Small intestine (tissue), 7 donors: ENCODE data around the gene WASHC1. TPM values are rescaled to one million over a fixed set of nuclear protein-coding genes. Genes with fewer than 3 reads are reported as not detected.
"Not testable (repeated sequence)": the region's sequence is repeated elsewhere in the genome, so short reads cannot be mapped to it uniquely, and the experiment has no call there.

Experiments
- DNase-seq, 2 donors: peaks; one replicate each; pipeline versions ENCODE4 v3.0.0 to v3.0.0-alpha.2; 2013
- FAIRE-seq: peaks from 2 replicates; lab custom pipeline; 2012; peaks lifted over from hg19 to GRCh38; lab: Jason Lieb, UNC
- H3K27ac ChIP-seq, 3 donors: one replicate each; pipeline ENCODE4 v1.5.1; 2013; ENCODE audit warnings: low read length in 2 of 3, mild to moderate bottlenecking in 2 of 3, control low read depth in 1 of 3, inconsistent platforms in 1 of 3, low read depth in 1 of 3, moderate library complexity in 1 of 3
- H3K27me3 ChIP-seq, 3 donors: one replicate each; pipeline ENCODE4 v1.6.1; 2013; ENCODE audit warnings: low read length in 3 of 3, inconsistent platforms in 1 of 3; ENCODE audit not compliant: control insufficient read depth in 3 of 3, insufficient read depth in 3 of 3
- H3K36me3 ChIP-seq, 3 donors: one replicate each; pipeline ENCODE4 v1.6.1; 2013; ENCODE audit warnings: low read length in 3 of 3, inconsistent platforms in 1 of 3, low read depth in 1 of 3, mild to moderate bottlenecking in 1 of 3, moderate library complexity in 1 of 3; ENCODE audit not compliant: control insufficient read depth in 3 of 3, insufficient read depth in 2 of 3
- H3K4me1 ChIP-seq, 3 donors: one replicate each; pipeline ENCODE4 v1.6.1; 2013; ENCODE audit warnings: low read length in 2 of 3, inconsistent platforms in 1 of 3, low read depth in 1 of 3, mild to moderate bottlenecking in 1 of 3, moderate library complexity in 1 of 3; ENCODE audit not compliant: control insufficient read depth in 3 of 3, insufficient read depth in 2 of 3
- H3K4me3 ChIP-seq, 3 donors: one replicate each; pipeline ENCODE4 v1.5.1; 2013; ENCODE audit warnings: low read length in 3 of 3, control low read depth in 1 of 3, inconsistent platforms in 1 of 3, low read depth in 1 of 3, mild to moderate bottlenecking in 1 of 3, moderate library complexity in 1 of 3
- H3K9me3 ChIP-seq, 2 donors: one replicate each; pipeline ENCODE4 v1.6.1; 2013; ENCODE audit warnings: low read depth in 1 of 2, low read length in 1 of 2; ENCODE audit not compliant: control insufficient read depth in 2 of 2, insufficient read depth in 1 of 2
- WGBS, 3 donors: extraction: QIAGEN DNeasy Blood & Tissue Kit; methylation state at CpG; one replicate each; pipeline ENCODE4 v1.1.7; 2013; 5-methylcytosine and 5-hydroxymethylcytosine counted together
- polyA plus RNA-seq, 4 donors: library from polyadenylated mRNA; stranded (reverse) in 3 of 4; unstranded in 1 of 4; fragments of 200-250 nt in 3 of 4; fragments of 120-200 nt in 1 of 4; gene quantifications; one replicate each; pipeline versions ENCODE4 v1.2.1 to v1.2.3, GENCODE V29; 2013
- donor health status: healthy with polysubstance abuse.
- donor health status: control.
- donor health status: control.
- donor health status: Bipolar disorder and iron deficiency.
- donor health status: healthy.

WASHC1 gene
- polyA plus RNA-seq, 4 donors, result 17.9 to 76.5 (median 36.4) TPM

DNA sequence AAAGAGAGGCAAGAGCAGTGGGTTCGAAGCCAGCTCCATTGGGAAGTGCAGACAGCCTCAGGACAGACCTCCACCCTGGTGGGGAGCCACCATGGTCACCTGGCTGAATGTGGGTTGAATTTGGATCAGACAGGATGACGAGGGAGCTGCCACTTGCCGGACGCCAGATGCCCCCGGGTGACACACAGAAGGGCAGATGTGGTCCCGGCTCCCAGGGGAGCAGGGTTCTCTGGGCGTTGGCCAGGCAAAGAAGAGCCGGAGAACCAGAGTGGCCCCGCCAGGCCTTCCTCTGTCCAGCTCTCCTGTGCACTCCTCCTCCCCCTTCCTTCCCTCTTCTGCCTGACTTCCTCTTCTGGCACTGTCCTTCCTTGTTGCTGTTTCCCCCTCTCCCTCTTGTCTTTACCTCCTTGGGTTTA, 12.0 kb upstream of the WASHC1 start:
- FAIRE-seq, DNase-seq, H3K27ac ChIP-seq, H3K4me3 ChIP-seq, H3K36me3 ChIP-seq, H3K27me3 ChIP-seq, H3K9me3 ChIP-seq, H3K4me1 ChIP-seq: not testable (repeated sequence)
- WGBS, 3 donors, result 68 to 82% (median 81%) methylated on average over 6 to 9 of the region's 9 CpGs

DNA sequence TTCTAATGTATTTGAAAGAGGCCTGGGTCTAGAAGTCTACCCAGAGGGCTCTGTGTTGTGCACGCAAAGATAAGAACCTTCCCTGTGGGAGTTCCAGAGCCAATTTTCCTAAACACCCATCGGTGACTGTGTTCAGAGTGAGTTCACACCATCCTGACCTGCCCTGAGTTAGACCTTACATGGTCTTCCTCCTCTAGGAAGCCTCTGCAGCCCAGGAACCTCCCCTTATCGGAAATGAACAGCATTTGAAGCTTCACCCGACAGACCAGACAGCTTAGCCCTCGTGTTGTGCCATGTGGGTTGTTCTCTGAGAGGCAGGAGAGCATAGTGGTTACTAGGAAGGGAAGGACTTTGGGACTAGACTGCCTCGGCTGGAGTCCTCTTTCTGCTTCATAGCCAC, 3.1 kb upstream of the WASHC1 start:
- H3K4me1 ChIP-seq, H3K4me3 ChIP-seq, H3K27me3 ChIP-seq, FAIRE-seq, H3K27ac ChIP-seq, H3K36me3 ChIP-seq, H3K9me3 ChIP-seq, DNase-seq: not testable (repeated sequence)
- WGBS, 3 donors, result 59 to 63% (median 63%) methylated on average over 5 of the region's 6 CpGs

DNA sequence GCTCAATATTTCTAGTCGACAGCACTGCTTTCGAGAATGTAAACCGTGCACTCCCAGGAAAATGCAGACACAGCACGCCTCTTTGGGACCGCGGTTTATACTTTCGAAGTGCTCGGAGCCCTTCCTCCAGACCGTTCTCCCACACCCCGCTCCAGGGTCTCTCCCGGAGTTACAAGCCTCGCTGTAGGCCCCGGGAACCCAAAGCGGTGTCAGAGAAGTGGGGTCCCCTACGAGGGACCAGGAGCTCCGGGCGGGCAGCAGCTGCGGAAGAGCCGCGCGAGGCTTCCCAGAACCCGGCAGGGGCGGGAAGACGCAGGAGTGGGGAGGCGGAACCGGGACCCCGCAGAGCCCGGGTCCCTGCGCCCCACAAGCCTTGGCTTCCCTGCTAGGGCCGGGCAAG, 481 bp downstream of the WASHC1 start:
- not testable (repeated sequence) for H3K27me3 ChIP-seq, H3K27ac ChIP-seq, H3K4me1 ChIP-seq, H3K36me3 ChIP-seq, DNase-seq, H3K9me3 ChIP-seq, FAIRE-seq
- H3K4me3 ChIP-seq, result peak overlapping the region in 2 of 3 donors; percentile 32 to 55
- WGBS, 3 donors, result 0 to 1% (median 0%) methylated on average over 9 to 15 of the region's 30 CpGs

DNA sequence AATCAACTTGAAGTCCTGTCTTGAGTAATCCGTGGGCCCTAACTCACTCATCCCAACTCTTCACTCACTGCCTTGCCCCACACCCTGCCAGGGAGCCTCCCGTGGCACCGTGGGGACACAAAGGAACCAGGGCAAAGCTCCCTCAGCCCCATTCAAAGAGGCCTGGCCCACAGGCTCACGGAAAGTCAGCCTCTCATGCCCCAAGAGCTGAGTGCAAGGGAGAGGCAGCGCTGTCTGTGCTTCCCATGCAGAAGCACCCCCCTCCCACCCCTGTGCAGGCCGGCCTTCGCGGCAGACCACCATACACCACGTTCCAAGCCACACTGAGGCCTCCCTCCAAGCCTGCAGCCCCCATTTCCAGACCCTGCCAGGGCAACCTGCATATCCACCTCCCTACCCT, 7.6 kb downstream of the WASHC1 start:
- not testable (repeated sequence) for H3K4me3 ChIP-seq, FAIRE-seq, H3K9me3 ChIP-seq, H3K27ac ChIP-seq, H3K4me1 ChIP-seq, H3K27me3 ChIP-seq, H3K36me3 ChIP-seq, DNase-seq
- 90 to 100% (median 95%) methylated on average over 2 of the region's 9 CpGs for WGBS, 3 donors

DNA sequence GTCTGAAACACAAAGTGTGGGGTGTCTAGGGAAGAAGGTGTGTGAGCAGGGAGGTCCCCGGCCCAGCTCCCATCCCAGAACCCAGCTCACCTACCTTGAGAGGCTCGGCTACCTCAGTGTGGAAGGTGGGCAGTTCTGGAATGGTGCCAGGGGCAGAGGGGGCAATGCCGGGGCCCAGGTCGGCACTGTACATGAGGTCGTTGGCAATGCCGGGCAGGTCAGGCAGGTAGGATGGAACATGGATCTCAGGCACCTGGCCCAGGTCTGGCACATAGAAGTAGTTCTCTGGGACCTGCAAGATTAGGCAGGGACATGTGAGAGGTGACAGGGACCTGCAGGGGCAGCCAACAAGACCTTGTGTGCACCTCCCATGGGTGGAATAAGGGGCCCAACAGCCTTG, 12.4 kb downstream of the WASHC1 start:
- FAIRE-seq, H3K9me3 ChIP-seq, H3K4me3 ChIP-seq, H3K4me1 ChIP-seq, H3K27me3 ChIP-seq, H3K36me3 ChIP-seq, DNase-seq, H3K27ac ChIP-seq: not testable (repeated sequence)
- 80 to 100% (median 98%) methylated on average over 4 to 5 of the region's 6 CpGs for WGBS, 3 donors

DNA sequence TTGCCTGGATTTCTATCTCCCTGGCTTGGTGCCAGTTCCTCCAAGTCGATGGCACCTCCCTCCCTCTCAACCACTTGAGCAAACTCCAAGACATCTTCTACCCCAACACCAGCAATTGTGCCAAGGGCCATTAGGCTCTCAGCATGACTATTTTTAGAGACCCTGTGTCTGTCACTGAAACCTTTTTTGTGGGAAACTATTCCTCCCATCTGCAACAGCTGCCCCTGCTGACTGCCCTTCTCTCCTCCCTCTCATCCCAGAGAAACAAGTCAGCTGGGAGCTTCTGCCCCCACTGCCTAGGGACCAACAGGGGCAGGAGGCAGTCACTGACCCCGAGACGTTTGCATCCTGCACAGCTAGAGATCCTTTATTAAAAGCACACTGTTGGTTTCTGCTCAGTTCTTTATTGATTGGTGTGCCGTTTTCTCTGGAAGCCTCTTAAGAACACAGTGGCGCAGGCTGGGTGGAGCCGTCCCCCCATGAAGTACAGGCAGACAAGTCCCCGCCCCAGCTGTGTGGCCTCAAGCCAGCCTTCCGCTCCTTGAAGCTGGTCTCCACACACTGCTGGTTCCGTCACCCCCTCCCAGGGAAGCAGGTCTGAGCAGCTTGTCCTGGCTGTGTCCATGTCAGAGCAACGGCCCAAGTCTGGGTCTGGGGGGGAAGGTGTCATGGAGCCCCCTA, 15.0 kb downstream of the WASHC1 start:
- H3K9me3 ChIP-seq, FAIRE-seq, H3K27ac ChIP-seq, H3K27me3 ChIP-seq, H3K36me3 ChIP-seq, H3K4me1 ChIP-seq, H3K4me3 ChIP-seq: not testable (repeated sequence)
- 65 to 74% (median 74%) methylated on average over 7 of the region's 10 CpGs for WGBS, 3 donors
- peak in 1 of 2 donors; percentile 2 for DNase-seq

DNA sequence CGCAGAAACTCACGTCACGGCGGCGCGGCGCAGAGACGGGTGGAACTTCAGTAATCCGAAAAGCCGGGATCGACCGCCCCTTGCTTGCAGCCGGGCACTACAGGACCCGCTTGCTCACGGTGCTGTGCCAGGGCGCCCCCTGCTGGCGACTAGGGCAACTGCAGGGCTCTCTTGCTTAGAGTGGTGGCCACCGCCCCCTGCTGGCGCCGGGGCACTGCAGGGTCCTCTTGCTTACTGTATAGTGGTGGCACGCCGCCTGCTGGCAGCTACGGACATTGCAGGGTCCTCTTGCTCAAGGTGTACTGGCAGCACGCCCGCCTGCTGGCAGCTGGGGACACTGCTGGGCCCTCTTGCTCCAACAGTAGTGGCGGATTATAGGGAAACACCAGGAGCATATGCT, 18.1 kb downstream of the WASHC1 start:
- not testable (repeated sequence) for DNase-seq, H3K4me1 ChIP-seq, FAIRE-seq, H3K9me3 ChIP-seq, H3K27ac ChIP-seq, H3K36me3 ChIP-seq, H3K4me3 ChIP-seq, H3K27me3 ChIP-seq
- 41 to 80% (median 66%) methylated on average over 7 to 18 of the region's 26 CpGs for WGBS, 3 donors

DNA sequence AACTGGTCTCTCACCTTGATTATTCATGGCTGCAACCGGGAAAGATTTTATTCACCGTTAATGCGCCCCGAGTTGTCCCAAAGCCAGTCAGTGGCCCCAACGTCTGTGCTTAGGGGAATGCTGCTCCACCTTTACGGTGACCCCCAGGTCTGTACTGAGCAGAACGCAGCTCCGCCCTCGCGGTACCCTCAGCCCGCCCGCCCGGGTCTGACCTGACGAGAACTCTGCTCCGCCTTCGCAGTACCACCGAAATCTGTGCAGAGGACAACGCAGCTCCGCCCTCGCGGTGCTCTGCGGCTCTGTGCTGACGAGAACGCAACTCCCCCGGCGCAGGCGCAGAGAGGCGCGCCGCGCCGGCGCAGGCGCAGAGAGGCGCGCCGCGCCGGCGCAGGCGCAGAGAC, 18.6 kb downstream of the WASHC1 start:
- 76 to 89% (median 84%) methylated on average over 30 to 41 of the region's 41 CpGs for WGBS, 3 donors
- not testable (repeated sequence) for H3K9me3 ChIP-seq

DNA sequence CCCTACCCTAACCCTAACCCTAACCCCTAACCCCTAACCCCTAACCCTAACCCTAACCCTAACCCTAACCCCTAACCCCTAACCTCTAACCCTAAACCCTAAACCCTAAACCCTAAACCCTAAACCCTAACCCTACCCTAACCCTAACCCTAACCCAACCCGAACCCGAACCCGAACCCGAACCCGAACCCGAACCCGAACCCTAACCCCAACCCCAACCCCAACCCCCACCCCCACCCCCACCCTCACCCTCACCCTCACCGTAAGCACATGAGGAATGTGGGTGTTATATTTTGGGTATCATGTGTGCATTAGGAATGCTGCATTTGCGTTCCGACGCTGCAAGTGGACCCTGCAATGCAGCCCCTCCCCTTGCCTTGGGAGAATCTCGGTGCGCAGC, 19.0 kb downstream of the WASHC1 start:
- H3K27me3 ChIP-seq, H3K9me3 ChIP-seq, H3K4me3 ChIP-seq, H3K36me3 ChIP-seq, H3K4me1 ChIP-seq, FAIRE-seq, H3K27ac ChIP-seq, DNase-seq: not testable (repeated sequence)
- WGBS, 3 donors, result 60 to 74% (median 72%) methylated on average over 3 to 11 of the region's 13 CpGs

More for the DNA sequence above, 18.6 kb downstream of the WASHC1 start:
- FAIRE-seq, H3K36me3 ChIP-seq, H3K27me3 ChIP-seq, H3K27ac ChIP-seq, H3K4me3 ChIP-seq, H3K4me1 ChIP-seq: not testable (repeated sequence)
- peak in 1 of 2 donors; percentile 11 for DNase-seq
